Sciatic nerve (tissue), 2 donors: ENCODE data around the gene WWC1. TPM values are rescaled to one million over a fixed set of nuclear protein-coding genes. Genes with fewer than 3 reads are reported as not detected.

ENCODE experiments used
- ATAC-seq: fragments of 200-7000 bp; cut with Tn5 transposase; one replicate; pipeline ENCODE4 v1.9.1; 2020; ENCODE audit warnings: mild to moderate bottlenecking, moderate library complexity
- DNase-seq: peaks from one replicate; pipeline ENCODE4 v3.0.0-alpha.2; 2020; ENCODE audit warnings: low spot score
- intact Hi-C: fragments of 100-400 bp; cut with DNase I; formaldehyde crosslinking; loops from one replicate; pipeline ENCODE4 v1.14.2; 2022
- total RNA-seq: library from RNA; stranded (reverse); fragmentation: NEBNext Ultra II Directional; extraction: Animal tissue kit (Norgen Biotek cat#: 25700); gene quantifications from one replicate; pipeline ENCODE4 v1.2.1, GENCODE V29; 2021
- donor health status: DM: no; HTN: no; CAD: no.
- donor health status: DM: no; HTN: no; CAD: no.

Gene WWC1
- total RNA-seq, 1 donor from 2014 or later = 2.1 TPM

- intact Hi-C loops = no loop called here
- DNase-seq (no peak), ATAC-seq (no peak)
These were observed 163.8 kb downstream of the WWC1 start for GRCh38 chr5:168455201-168455600.

- no peak for ATAC-seq
- intact Hi-C loops = no loop called here
- no peak for DNase-seq
These were observed 166.1 kb downstream of the WWC1 start for GRCh38 chr5:168457542-168457941.

- ATAC-seq (no peak), DNase-seq (no peak)
- intact Hi-C loops = no loop called here
These were observed 169.2 kb downstream of the WWC1 start for GRCh38 chr5:168460606-168461005.

DNA sequence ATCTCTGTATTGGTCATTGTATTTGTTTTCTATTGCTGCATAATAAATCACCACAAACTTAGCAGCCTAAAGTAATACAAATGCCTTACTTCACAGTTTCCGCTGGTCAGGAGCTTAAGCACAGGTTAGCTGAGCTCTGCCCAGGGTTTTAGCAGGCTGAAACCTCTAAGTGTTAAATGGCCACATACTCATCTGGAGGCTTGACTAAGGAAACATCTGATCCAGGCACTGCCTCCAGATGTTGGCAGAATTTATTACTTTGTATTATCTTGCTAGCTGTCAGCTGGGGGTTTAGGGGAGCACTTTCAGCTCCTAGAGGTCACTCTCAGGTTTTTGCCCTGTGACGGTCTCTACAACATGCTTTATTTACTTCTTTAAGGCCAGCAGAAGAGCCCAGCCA lies 171.6 kb downstream of the WWC1 start:
- DNase-seq (no peak), ATAC-seq (no peak)
- intact Hi-C loops = no loop called here

DNA sequence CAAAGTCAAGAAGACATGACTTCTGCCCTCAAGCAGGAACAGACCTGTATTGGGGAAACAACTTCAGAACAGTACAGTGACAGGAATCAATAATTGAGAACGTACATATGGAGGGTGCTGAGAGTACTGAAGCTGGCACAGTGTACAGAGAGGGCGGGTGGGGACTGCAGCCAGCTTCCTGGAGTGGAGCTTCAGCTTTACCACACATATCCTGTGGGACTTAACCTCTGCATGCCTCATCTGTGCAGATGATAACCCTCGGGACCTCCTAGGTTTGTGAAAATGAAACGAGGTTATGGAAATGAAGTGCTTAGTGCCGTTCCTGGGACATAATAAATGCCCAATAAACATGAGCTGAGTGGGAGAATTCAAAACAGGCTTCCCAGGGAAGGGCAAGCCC lies 172.8 kb downstream of the WWC1 start:
- intact Hi-C loops = no loop called here
- ATAC-seq = no peak
- no peak for DNase-seq

- ATAC-seq (no peak), DNase-seq (no peak)
- intact Hi-C loops = loop anchor here (5.0 kb wide), 1 partner anchor 768 kb away; no protein-coding TSS in a partner anchor
These were observed 173.2 kb downstream of the WWC1 start for GRCh38 chr5:168464641-168465040.

DNA sequence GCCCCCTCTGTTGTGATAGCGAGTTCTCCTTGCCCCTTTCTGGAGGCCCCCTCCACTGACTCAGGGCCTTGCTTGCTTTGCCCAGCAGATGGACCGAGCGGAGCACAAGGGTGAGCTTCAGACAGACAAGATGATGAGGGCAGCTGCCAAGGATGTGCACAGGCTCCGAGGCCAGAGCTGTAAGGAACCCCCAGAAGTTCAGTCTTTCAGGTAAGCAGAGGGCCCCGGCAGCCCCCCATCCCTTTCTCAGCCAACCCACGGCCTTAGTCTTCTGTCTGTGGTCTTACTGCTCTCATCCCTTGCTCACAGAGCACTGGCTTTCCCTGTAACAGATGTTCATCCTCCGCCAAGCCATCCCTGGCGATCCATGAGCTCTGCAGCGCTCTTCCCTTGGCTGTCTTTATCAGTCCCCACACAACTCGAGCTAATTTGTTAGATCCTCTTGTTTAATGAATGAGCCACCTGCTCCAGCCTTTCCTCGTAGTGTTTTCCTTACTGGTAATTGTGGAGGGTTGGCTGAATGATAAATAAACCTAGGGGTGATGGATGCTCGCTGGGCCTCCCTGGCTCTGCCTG lies 176.4 kb downstream of the WWC1 start:
- DNase-seq = no peak
- intact Hi-C loops = loop anchor here (5.0 kb wide), 1 partner anchor 764 kb away; no protein-coding TSS in a partner anchor
- no peak for ATAC-seq

DNA sequence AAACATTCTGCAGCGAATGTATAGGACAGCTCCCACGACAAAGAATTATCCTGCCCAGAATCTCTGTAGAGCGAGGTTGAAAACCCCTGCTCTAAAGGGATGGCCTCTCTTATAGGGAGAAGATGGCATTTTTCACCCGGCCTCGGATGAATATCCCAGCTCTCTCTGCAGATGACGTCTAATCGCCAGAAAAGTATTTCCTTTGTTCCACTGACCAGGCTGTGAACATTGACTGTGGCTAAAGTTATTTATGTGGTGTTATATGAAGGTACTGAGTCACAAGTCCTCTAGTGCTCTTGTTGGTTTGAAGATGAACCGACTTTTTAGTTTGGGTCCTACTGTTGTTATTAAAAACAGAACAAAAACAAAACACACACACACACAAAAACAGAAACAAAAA lies 177.4 kb downstream of the WWC1 start:
- no peak for DNase-seq
- ATAC-seq = no peak
- intact Hi-C loops = loop anchor here (5.0 kb wide), 1 partner anchor 763 kb away; no protein-coding TSS in a partner anchor

DNA sequence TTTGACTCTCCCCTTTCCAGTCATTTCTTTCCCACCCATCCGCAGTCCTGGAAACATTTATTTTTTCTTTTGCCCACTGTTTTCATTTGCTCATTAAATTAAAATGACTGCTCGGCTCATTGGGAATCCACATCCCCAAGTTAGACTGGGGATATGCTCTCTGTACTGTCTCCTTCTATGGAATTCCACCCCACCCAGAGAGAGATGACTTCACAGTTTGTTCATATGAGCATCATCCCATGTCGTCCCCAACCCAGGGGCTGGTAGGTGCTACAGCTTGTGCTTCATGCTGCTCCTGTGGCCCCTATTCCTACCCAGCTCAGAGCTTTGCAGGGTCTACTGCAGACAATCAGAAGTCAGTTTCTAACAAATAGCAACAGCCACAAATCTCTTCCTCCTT lies 178.4 kb downstream of the WWC1 start:
- DNase-seq (no peak), ATAC-seq (no peak)
- intact Hi-C loops = loop anchor here (5.0 kb wide), 1 partner anchor 762 kb away; no protein-coding TSS in a partner anchor

- ATAC-seq (no peak), DNase-seq (no peak)
- intact Hi-C loops = no loop called here
These were observed 180.3 kb downstream of the WWC1 start for GRCh38 chr5:168471785-168472184.

- no peak for DNase-seq
- intact Hi-C loops = no loop called here
- ATAC-seq = peak; percentile 97
These were observed 180.9 kb downstream of the WWC1 start for GRCh38 chr5:168472329-168472728.

GRCh38 chr5:168474319-168474718 lies 182.9 kb downstream of the WWC1 start:
- intact Hi-C loops = no loop called here
- DNase-seq (no peak), ATAC-seq (no peak)

- ATAC-seq (no peak), DNase-seq (no peak)
- intact Hi-C loops = no loop called here
These were observed 185.6 kb downstream of the WWC1 start for GRCh38 chr5:168477060-168477459.

DNA sequence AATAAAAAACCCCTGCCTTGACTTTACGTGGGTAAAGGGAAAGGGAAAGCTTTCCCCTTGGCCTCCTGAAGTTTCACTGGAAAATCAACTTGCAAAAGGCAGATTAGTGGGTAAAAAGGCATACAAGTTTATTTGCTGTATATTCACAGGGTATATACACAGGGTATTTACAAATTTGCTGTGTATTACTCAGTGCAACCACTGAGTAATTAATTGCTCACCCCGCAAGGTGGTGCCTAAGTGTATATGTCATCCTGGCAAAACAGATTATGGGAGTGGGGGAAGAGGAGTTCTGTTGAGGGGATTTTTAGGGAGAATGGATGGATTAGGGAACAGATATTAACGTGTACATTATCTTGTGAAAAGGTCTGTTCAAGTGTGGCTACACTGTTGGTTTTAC lies 187.7 kb downstream of the WWC1 start:
- DNase-seq (no peak), ATAC-seq (no peak)
- intact Hi-C loops = no loop called here

DNA sequence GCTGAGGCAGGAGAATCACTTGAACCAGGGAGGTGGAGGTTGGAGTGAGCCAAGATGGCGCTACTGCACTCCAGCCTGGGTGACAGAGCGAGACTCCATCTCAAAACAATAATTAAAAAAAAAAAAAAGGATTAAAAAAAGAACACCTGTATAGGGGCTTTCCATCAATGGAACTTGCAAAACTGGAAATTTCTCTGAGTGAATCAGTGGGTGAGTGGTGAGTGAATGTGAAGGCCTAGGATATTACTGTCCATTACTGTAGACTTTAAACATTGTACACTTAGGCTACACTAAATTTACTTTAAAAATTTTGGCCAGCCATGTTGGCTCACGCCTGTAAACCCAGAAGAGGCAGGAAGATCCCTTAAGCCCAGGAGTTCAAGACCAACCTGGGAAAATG lies 189.2 kb downstream of the WWC1 start:
- DNase-seq (no peak), ATAC-seq (no peak)
- intact Hi-C loops = no loop called here

GRCh38 chr5:168481330-168481788 lies 189.9 kb downstream of the WWC1 start:
- ATAC-seq (no peak), DNase-seq (no peak)
- intact Hi-C loops = no loop called here

GRCh38 chr5:168482361-168482760 lies 190.9 kb downstream of the WWC1 start:
- intact Hi-C loops = no loop called here
- DNase-seq (no peak), ATAC-seq (no peak)

GRCh38 chr5:168486136-168486879 lies 194.9 kb downstream of the WWC1 start, which contains the start of gene RARS1:
Gene RARS1 (plus strand): TSS chr5:168486471. CDS start chr5:168486499, 28 bp downstream.
- peak; percentile 96 for DNase-seq
- intact Hi-C loops = no loop called here
- ATAC-seq = peak; percentile 100

- intact Hi-C loops = no loop called here
- ATAC-seq (no peak), DNase-seq (no peak)
These were observed 197.6 kb downstream of the WWC1 start for GRCh38 chr5:168489059-168489458.

- DNase-seq (no peak), ATAC-seq (no peak)
- intact Hi-C loops = no loop called here
These were observed 202.7 kb downstream of the WWC1 start for GRCh38 chr5:168494057-168494555.
